ENCODE data around the gene UBA1.

Gene UBA1

GRCh38 chrX:47172971-47173792, 20.4 kb upstream of the UBA1 start:
- Histone ChIP-seq H4K20me1 (ENCODE audit: control insufficient read depth, insufficient read depth, low read depth, low read length) (no peaks in the 10 kb centered on the region), H3K36me3 (ENCODE audit: control insufficient read depth, low read length) (peaks cover 54% of the 10 kb centered on the region), H3K4me2 (ENCODE audit: low read length) (no peak overlapping the region), H3K4me3 (ENCODE audit: low read length) (no peak overlapping the region), H3K9me2 (replicated peaks; ENCODE audit: control insufficient read depth, low read length) (no peaks in the 10 kb centered on the region), H3F3A (ENCODE audit: control insufficient read depth, insufficient read depth) (no peaks in the 10 kb centered on the region), H3K9me3 (ENCODE audit: control insufficient read depth, insufficient read depth, low read length) (no peaks in the 10 kb centered on the region), H3K27me3 (ENCODE audit: control insufficient read depth, low read length) (no peaks in the 10 kb centered on the region), H3K4me1 (ENCODE audit: control insufficient read depth, low read length) (no peaks in the 10 kb centered on the region), H3K79me2 (ENCODE audit: control insufficient read depth, low read length) (no peaks in the 10 kb centered on the region; the same call in 1 of the 2 replicates), H3K27ac (ENCODE audit: low read depth, low read length) (no peak overlapping the region)
- TF ChIP-seq CTCF (IDR thresholded peaks at IDR 0.05; ENCODE audit: low read depth, low read length, poor library complexity, severe bottlenecking) (no peak), EZH2phosphoT487 (IDR thresholded peaks at IDR 0.05; ENCODE audit: borderline replicate concordance, low read length) (no peak)

- Histone ChIP-seq H3K9me3 (ENCODE audit: control insufficient read depth, insufficient read depth, low read length) (no peaks in the 10 kb centered on the region), H3K36me3 (ENCODE audit: control insufficient read depth, low read length) (peaks cover 51% of the 10 kb centered on the region), H4K20me1 (ENCODE audit: control insufficient read depth, insufficient read depth, low read depth, low read length) (no peaks in the 10 kb centered on the region), H3K4me3 (ENCODE audit: low read length) (no peak overlapping the region), H3K4me2 (ENCODE audit: low read length) (no peak overlapping the region), H3F3A (ENCODE audit: control insufficient read depth, insufficient read depth) (no peaks in the 10 kb centered on the region), H3K9me2 (replicated peaks; ENCODE audit: control insufficient read depth, low read length) (no peaks in the 10 kb centered on the region), H3K79me2 (ENCODE audit: control insufficient read depth, low read length) (no peaks in the 10 kb centered on the region; the same call in 1 of the 2 replicates), H3K4me1 (ENCODE audit: control insufficient read depth, low read length) (no peaks in the 10 kb centered on the region), H3K27me3 (ENCODE audit: control insufficient read depth, low read length) (no peaks in the 10 kb centered on the region), H3K27ac (ENCODE audit: low read depth, low read length) (no peak overlapping the region)
- no peak for TF ChIP-seq EZH2phosphoT487 (IDR thresholded peaks at IDR 0.05; ENCODE audit: borderline replicate concordance, low read length)
- no peak for TF ChIP-seq CTCF (IDR thresholded peaks at IDR 0.05; ENCODE audit: low read depth, low read length, poor library complexity, severe bottlenecking)
Measured at GRCh38 chrX:47174376-47174775, 19.3 kb upstream of the UBA1 start.

GRCh38 chrX:47174846-47175587, 18.6 kb upstream of the UBA1 start:
- Histone ChIP-seq H4K20me1 (ENCODE audit: control insufficient read depth, insufficient read depth, low read depth, low read length) (no peaks in the 10 kb centered on the region), H3K27me3 (ENCODE audit: control insufficient read depth, low read length) (no peaks in the 10 kb centered on the region), H3K4me1 (ENCODE audit: control insufficient read depth, low read length) (no peaks in the 10 kb centered on the region), H3K9me3 (ENCODE audit: control insufficient read depth, insufficient read depth, low read length) (no peaks in the 10 kb centered on the region), H3K9me2 (replicated peaks; ENCODE audit: control insufficient read depth, low read length) (no peaks in the 10 kb centered on the region), H3K4me3 (ENCODE audit: low read length) (no peak overlapping the region), H3K27ac (ENCODE audit: low read depth, low read length) (no peak overlapping the region), H3K36me3 (ENCODE audit: control insufficient read depth, low read length) (peaks cover 47% of the 10 kb centered on the region), H3F3A (ENCODE audit: control insufficient read depth, insufficient read depth) (no peaks in the 10 kb centered on the region), H3K79me2 (ENCODE audit: control insufficient read depth, low read length) (no peaks in the 10 kb centered on the region), H3K4me2 (ENCODE audit: low read length) (no peak overlapping the region)
- TF ChIP-seq CTCF (IDR thresholded peaks at IDR 0.05; ENCODE audit: low read depth, low read length, poor library complexity, severe bottlenecking): no peak
- no peak for TF ChIP-seq EZH2phosphoT487 (IDR thresholded peaks at IDR 0.05; ENCODE audit: borderline replicate concordance, low read length)
